ENCODE results near the gene GET3.

The GET3 gene

DNA sequence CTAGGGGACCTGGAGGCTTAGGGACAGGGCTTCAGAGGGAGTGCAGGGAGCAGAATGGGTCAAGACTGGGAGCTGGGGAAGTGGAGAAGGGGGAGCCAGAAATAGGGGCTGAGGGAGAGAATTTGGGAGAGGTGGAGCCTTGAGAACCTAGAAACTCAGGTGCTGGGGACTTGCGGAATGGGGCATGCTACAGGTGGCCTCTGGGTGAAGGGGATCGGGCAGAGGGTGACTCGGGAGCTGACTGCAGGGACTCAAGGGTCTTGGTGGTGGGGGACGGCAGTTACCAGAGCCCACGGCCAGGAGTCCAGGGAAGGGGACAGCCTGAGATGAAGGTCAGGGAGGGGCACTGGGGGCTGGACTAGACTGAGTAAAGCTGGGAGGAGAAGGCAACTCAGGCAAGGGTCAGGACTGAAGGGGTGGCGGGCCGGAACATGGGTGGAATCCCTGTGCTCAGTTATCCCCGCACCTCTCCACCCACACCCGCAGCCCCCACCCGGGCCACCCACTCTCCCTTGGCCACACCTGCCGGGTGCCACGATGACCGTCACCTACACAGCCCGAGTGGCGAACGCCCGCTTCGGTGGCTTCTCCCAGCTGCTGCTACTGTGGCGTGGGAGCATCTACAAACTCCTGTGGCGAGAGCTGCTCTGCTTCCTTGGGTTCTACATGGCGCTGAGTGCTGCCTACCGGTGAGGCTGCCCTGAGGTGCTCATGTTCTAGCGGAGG lies 14.9 kb downstream of the GET3 start:
- no peak for DNase-seq (ENCODE audit: low read depth)

DNA sequence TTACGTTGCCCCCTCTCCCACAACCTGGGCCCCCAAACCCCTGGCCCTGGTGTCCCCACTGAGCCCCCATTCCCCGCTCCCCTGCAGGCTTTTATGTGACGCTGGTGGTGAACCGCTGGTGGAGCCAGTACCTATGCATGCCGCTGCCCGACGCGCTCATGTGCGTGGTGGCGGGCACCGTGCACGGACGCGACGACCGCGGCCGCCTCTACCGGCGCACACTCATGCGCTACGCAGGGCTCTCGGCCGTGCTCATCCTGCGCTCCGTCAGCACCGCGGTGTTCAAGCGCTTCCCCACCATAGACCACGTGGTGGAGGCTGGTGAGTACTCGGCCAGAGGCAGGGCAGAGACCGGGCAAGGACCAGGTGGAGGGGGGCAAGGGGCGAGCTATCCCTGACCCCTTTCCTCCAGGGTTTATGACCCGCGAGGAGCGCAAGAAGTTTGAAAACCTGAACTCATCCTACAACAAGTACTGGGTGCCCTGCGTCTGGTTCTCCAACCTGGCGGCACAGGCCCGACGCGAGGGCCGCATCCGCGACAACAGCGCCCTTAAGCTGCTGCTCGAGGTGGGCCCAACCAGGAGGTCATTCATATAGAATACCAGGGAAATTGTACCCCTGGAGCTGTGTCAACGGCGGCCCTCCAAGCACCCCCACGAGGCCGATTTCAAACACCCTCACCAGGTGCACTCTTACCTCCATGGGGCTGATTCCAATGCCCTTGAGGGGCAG lies 17.3 kb downstream of the GET3 start:
- no peak for DNase-seq (ENCODE audit: low read depth)

DNA sequence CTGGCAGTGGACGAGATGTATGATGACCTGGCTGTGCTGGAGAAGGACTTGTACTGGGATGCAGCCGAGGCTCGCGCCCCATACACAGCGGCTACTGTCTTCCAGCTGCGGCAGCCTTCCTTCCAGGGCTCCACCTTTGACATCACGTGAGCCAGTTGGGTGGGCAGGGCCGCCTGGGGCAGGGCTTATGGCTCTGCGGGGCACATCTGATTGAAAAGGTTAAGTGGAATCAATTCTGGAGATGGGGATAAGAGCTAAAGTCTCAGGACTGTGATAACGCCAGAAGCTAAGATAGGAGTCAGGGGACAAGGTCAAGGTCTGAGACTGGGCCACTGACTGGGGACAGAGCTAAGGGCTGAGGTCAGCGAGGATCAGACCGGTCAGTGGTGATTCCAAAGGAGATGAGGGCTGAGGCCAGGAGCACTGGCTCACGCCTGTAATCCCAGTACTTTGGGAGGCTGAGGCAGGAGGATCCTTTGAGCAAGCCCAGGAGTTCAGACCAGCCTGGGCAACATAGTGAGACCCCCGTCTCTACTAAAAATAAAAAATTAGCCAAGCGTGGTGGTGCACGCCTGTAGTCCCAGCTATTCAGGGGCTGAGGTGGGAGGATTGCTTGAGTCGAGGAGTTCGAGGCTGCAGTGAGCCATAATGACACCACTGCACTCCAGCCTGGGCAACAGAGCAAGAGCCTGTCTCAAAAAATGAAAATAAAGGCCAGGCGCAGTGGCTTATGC lies 19.0 kb downstream of the GET3 start:
- no peak for DNase-seq (ENCODE audit: low read depth)

DNA sequence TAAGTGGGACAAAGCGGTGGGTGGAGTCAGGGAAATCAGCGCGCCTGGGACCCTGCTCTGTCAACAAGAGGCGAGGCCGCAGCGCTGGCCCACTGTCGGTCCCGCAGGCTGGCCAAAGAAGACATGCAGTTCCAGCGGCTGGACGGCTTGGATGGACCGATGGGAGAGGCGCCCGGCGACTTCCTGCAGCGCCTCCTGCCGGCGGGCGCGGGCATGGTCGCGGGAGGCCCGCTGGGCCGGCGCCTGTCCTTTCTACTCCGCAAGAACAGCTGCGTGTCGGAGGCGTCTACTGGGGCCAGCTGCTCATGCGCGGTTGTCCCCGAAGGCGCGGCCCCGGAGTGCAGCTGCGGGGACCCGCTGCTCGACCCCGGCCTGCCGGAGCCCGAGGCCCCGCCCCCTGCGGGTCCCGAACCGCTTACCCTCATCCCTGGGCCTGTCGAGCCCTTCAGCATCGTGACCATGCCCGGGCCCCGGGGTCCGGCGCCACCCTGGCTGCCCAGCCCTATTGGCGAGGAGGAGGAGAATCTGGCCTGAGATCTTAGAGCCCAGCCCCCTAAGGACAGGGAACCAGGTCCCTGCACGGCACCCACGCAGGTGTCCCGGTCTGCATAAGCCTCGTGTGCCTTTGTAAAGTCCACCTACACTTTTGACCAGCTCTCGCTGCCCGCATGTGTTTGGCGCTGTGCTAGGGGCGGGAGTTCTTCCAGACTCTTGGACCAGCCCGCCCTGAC lies 20.4 kb downstream of the GET3 start:
- DNase-seq (ENCODE audit: low read depth) = no peak

DNA sequence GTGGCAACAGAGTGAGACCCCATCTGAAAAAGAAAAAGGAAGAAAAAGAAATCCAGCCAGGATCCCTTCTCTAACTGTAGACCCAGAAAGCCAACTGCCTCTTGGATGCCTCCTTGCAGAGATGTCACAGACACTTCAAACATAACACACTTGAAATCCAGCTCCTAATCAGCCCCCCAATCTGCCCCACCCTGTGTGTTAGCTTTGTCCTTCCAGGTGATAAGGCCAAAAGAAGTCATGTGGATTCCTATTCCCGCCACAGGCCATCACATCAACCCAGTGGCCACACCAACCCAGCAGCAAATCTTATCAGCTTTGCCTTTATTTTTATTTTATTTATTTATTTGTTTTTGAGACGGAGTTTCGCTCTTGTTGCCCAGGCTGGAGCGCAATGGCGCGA lies 22.4 kb downstream of the GET3 start:
- DNase-seq (ENCODE audit: low read depth) = no peak

DNA sequence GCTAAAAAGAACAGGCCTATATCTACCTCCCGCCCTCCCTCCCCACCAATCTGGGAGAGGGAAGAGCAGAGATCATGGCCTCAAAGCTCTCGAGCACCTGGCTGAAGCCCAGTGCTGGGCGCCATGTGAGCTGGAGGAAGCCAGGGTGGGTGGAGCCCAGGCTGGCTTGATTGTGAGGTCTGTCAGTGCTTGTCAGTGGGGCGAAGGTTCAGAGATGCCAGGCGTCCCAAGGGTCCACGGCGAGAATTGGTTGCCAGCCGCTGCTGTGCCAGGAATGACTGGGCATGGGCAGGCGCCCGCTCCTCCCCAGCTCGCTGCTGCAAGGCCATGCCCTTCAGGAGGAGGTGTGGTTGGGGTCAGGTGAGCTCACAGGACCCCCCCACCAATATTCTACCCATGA lies 25.8 kb downstream of the GET3 start:
- DNase-seq (ENCODE audit: low read depth) = no peak

DNA sequence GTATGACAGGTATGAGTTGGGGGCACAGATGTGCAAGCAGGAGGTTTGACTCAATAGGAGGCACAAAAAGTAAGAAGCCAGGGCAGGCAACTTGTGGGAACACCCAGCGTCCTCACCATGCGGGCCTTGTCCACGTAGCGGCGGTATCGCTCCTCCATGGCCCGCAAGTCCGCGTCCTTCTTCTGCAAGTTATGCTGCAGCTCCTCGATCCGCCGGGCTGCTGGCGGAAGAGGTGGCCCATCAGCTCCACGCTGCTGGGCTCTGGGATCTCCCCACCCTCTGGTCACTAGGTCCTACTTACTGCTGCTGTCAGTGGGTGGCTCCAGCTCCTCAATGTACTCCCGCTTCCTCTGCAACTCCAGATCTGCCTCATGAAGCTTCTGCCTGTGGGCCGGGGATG lies 27.4 kb downstream of the GET3 start:
- DNase-seq (ENCODE audit: low read depth) = no peak

DNA sequence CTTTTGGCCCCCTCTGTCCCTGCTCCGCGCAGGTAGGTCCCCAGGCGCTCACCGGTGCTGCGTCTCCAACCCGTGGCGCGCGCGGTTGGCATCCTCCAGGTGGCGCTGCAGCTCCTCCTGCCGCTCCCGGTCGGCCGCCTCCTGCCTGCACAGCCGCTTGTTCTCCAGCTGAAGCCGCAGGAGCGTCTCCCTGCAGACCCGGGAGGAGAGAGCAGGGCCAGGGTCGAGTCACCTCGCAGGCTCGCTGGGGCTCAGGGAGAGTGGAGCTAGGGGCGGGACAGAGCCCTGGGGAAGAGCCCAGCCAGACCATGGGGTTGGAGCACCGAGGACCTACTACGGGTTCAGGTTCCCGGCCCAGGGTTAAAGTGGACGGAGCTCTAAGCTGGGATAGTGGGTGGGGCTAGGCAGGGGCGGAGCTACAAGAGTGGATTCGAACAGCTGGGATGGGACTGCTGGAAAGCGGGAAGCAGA lies 28.8 kb downstream of the GET3 start:
- DNase-seq (ENCODE audit: low read depth) = no peak

DNA sequence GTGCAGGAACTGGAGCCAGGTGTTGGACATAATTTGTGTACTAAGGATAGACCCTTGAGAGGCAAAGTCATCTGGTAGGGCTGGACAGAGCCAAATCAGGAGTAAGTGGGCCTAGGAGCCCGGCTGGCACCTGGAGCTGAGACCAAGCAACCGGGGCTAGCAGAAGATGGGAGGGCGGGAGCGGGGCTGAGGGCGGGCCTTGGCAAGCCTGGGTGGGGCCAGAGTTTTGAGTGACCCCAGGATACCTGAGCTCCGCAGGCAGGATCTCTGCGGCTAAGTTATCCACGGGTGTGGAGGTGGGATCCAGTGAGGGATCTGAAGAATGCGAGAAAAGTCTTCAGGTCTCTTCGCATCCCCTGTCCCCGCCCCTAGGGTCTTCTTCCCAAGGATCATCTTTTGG lies 29.9 kb downstream of the GET3 start:
- no peak for DNase-seq (ENCODE audit: low read depth)

DNA sequence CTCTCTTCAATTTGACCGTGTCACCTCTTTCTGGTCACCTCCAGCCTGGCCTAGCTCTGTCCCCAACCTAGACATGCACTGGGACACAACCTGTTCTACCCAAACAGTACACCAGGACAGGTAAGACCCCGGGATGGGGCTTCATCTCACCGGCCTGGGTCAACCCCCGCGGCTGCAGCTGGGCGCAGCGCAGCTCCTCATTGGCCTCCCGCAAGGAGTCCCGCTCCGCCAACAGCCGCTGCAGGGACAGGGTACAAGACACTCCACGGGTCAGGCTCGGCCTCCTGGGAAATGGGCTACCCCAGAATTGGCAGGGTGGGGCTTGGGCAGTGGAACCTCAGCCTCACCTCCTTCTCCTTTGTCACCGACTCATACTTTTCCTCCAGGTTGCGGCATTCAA lies 30.4 kb downstream of the GET3 start:
- no peak for DNase-seq (ENCODE audit: low read depth)

DNA sequence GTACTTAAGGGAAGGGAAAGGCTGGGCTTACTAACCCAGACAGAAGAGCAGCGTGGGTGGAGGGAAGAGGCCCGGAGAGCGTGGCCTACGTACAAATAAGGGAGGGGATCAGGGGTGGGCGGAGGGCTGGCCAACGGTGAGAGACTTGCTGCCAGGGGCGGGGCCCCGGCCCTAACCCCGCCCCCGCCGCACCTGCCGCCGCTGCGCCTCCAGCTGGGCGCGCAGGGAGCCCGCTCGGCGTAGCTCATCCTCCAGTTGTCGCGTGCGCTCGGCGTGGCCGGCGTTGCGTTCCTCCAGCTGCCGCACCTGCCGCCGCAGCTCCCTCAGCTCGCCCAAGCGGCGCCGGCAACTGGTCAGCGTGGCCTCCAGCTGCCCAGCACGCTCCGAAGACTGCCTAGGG lies 32.4 kb downstream of the GET3 start:
- DNase-seq (ENCODE audit: low read depth) = no peak

DNA sequence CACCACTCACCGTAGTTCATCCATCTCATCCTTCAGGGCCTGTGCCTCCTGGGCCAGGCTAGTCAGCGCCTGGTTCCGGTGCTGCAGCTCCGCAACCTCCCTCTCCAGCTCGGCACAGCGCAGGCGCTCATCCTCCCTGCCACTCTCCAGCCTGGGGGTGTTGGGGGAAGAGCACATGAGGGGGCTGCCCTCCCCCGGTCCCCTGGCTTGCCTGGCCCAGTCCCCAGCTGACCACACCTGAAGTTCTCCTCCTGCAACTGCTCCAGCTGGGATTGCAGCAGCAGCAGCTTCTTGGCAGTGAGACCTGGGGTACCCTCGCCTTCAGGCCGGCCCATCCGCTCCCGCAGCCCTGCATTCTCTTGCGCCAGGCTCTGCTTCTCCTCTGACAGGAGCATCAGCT lies 33.6 kb downstream of the GET3 start:
- no peak for DNase-seq (ENCODE audit: low read depth)

DNA sequence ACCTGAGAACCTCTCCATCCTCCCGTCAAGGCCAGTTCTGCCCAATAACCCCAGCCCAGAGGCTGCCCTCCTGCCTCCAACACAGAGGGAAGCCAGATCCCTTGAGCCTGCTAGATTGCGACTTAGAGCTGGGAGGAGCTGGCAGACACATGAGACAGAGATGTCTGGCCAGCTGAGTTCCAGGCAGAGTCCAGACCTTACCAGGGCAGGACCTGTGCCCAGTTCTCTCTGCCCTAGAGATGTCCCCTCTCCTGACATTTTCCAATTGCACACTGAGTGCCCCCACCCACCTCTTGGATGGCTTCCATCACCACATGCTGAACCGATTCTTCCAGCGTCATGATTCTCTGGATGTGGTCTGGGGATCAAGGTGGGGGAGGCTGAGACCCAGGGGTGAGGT lies 35.0 kb downstream of the GET3 start:
- no peak for DNase-seq (ENCODE audit: low read depth)

DNA sequence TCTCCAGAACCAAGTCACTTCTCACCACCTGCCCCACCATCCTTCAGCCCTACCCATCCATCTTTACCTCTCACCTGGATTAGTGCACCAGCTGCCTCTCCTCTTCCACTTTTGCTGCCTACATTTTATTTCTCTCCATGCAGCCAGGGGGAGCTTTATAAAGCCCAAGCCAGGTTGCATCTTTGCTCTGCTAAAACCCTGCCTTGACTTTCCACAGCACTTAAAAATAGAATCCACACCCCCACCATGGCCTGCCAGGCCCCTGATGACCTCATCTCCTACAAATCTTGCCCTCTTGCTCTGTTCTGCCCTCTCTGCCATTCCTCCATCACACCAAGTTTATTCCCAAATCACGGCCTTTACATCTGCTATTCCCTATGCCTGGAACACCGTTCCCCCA lies 36.3 kb downstream of the GET3 start:
- no peak for DNase-seq (ENCODE audit: low read depth)

DNA sequence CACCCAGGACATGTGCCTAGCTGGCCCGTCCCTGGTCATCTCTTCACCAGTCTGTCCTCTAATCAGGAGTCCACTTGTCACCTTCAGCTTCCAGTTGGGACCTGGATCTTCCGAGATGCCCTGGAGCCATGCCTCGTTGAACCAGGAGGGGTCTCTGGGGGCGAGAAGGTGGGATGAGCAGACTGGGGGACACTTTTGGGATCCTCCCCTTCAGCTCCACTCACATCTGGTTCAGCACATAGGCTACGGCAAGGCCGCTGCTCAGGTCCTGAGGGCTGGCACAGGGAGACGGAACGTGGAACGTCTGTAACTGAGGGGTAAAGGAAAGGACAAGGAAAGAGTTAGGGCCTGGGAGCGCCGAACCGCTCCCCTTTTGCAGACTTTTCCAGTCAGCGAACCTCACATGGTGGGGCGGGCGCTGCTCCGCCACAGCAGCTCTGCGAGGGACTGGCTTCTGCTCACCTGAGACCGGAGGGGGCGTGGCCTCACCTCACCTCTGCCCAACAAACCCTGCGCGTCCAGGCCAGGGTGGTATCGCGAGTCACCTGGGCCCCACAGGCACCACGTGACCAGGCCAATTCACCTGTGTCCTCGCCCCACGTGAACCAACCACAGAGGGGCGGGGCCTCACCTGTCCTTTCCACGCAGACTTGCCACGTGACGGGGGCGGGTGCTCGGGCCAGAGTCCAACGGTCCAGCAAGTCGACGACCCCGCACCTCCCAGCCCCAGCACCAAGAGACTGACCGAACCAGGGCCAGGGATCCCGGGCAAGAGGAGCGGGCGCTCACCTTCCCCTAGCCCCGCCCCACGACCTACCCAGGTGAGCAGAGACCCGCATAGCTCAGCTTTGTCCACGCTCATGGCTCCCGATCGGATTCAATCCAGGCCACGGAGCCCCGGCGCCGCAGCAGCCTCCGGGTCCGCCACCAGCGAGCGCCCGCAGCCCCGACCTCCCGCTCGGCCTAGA lies 37.6 kb downstream of the GET3 start, which contains the start of gene HOOK2:
HOOK2 (minus strand) TSS at position 965 of the 968 bp plus-strand sequence; CDS start at position 862, 103 bp downstream.
- DNase-seq (ENCODE audit: low read depth) = no peak

DNA sequence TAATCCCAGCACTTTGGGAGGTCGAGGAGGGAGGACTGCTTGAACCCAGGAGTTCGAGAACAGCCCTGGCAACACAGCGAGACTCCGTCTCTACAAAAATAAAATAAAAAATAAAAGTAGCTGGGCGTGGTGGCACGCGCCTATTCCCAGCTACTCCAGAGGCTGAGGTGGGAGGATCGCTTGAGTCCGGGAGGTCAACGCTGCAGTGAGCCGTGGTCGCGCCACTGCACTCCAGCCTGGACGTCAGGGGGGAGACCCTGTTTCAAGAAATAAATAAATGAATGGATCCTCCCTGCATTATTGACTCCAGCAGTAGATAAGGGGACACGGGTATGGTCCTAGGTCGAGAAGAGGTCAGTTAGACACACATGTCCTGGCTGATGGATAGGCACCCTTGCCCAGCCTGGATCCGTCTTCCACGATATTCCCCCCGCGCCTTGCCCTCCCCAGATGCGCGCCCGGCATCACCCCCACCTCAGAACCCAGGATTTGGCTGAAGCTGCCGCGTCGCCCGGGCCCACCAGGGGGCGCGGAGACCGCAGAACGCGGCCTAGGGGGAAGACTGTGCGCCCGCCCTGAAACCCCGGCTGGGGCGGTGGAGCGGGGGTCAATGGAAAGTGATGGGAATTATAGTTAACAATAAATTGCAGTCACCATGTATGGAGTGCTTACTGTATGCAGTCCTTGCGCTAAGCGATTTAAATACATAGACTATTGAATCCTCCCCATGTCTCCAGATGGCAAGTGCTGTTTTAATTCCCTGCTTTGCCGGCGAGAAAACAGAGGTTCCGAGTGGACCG lies 40.1 kb downstream of the GET3 start:
- DNase-seq (ENCODE audit: low read depth) = no peak

DNA sequence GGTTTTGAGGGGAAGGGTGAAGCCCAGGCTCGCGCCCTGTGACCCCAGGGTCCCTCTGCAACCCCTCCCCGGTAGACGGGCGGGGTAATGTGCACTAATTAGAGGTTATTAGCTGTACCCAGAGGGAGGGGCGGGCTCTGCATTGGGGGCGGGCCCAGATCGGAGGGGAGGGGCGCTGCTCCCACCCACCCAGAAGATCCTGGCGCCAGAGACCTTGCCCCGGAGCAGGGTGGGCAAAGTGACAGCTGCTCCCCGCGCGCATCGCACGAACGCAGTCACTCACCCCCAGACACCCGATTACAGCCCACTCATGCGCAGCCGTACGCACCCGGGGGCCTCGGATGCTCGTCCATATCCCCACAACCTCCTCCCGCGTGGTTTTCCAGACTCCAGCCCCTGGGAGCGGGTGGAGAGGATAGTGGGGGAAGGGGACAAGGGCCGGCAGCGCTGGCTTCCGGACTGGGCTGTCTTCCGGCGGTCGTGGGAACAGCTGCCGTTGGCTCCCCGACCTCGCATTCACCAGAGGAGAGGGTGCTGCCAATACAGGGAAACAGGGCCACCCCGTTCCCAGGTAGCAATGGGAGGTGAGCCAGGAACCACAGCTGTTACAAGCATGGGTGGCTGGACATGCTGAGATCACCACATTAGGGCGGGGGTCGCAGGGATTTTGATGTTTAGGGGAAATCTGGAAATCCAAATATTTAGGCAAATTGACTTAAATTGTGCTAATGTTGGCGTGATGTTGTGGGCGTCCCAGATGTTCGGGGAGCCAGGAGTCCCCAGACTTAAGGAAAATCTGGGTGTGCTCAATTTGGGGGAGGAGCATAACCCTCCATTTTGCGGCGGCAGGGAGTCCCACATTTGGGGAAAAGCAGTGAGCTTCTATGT lies 41.0 kb downstream of the GET3 start:
- no peak for DNase-seq (ENCODE audit: low read depth)

DNA sequence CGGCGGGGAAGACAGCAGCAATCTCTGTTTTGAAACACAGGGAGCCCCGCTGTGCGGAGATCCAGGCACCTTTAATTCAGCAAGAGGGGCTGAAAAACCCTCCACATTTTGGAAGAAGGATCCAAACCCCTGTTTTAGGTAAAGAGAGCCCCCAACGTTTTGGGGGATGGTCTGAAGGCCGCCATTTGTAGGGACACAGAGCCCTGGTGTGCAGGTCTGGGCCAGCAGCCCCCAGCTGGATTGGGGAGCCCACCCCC lies 41.5 kb downstream of the GET3 start:
- no peak for DNase-seq (ENCODE audit: low read depth)
